Esophagus mucosa (tissue), 1 donor: ENCODE measurements around the gene SH2D4B. TPM values are rescaled to one million over a fixed set of nuclear protein-coding genes. Genes with fewer than 3 reads are reported as not detected.

ENCODE experiments used
- ATAC-seq: fragments of 200-7000 bp; cut with Tn5 transposase; one replicate; pipeline ENCODE4 v1.9.1; 2020
- total RNA-seq: library from RNA; stranded (reverse); gene quantifications from one replicate; pipeline ENCODE4 v1.2.4, GENCODE V29; 2023
- donor health status: DM: yes; HTN: yes; CAD: no.

Gene SH2D4B
- total RNA-seq, 1 donor from 2014 or later: 0.04 TPM

DNA sequence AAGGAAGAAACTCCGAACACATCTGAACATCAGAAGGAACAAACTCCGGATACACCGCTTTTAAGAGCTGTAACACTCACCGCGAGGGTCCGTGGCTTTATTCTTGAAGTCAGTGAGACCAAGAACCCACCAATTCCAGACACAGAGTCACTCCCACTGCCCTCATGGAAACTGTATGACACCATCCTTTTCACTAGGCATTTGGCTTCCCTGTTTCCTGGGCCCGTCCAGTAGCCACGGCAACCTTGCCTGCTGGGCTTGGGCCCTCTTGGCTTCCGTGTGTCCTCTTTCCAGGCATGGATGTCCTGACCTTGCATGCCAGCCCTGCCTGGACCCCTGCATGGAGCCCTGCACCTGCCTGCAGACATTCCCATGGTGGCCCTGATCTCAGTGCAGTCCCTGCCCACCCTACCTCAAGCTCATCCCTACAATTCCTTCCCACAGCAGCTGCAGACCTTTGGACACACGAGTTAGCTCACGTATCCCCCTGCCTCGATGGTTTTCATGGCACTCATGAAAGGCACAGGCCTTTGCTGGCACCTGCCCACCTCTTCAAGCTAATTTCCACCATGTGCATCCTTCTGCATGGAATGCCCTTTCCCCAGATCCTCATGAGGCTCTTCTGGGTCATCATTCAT lies 6.7 kb downstream of the SH2D4B start:
- no peak for ATAC-seq

DNA sequence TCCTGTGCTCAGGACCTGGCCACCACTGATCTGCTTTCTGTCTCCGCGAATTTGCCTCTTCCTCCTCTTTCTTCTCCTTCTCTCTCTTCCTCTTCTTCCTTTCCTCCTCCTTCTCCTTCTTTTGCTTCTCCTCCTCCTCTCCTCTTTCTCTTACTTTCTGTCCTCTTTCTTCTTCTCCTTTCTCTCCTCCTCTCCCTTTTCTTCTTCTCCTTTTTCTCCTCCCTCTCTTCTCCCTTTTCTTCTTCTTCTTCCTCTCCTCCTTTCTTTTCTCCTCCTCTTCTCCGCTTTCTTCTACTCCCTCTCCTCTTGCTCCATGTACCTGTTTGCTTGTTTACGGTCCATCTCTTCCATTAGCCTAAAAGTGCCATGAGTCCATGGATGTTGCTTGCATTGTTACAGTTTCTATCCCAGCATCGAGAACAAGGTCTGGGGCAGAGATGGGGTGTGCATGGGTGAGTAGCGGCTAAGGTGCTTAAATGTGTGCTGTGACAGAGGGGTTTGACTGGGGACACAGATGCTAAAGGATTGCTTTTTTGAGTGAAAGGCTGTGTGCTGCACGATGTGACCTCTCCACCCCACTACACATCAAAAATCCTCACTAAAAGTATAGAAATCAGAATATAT lies 7.7 kb downstream of the SH2D4B start:
- no peak for ATAC-seq

DNA sequence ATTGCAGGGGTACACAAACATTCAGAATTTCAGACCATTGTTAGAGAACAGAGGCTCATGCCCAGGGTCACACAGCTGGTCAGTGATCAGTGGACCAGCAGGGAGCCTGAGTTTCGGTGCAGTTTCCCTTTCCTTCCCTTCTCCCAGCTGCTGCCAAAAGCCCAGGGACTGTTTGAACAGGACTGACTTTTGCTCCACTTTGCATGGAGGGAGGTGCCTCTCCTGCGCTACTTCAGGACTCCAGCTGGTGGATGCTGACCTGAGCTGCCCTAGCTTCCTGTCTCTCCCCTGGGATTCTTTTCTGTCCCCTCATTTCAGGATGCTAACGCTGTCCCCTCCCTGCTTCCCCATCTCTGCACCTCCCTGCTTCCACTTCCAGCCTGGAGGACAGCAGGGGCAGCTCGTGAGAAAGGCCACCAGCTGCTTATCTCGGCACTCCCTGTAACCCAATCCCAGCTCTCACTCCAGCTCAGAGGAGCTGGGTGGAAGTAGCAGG lies 14.5 kb downstream of the SH2D4B start:
- peak; percentile 23 for ATAC-seq

DNA sequence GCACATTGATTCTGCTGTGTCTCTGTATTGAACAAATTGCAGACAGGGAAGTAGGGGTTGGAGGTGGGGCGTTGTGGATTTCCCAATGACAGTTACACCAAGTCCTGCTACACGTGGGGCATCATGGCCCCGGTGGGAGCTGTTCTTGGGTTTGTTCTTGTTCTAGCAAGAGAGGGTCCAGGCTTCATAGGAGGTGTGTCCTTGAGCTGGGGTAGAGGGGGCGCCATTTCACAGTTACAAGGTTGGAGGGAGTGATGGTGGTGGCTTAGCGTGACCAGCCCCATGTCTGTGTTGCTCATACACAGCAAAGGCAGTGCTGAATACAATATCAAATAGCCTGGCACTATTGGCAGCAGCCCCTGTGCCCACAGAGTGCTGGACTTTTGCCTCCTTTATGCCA lies 15.7 kb downstream of the SH2D4B start:
- no peak for ATAC-seq

DNA sequence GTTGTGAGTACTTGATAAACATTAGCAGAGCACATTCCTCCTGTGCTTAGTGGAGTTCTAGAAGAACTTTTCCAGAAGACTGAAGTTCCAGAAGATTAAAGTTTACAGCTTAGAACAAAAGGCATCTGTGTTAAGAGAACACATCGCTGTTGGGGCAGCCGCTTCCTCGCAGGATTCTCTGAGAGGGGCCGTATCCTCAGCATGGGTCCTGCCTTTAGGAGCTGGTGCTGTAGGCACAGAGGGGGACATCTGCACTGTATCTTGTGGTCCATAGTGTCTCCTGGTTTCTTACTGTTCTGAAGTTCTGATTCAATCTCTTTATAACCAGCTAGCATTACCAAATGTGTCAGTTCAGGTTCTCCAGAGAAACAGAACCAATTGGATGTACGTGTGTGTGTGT lies 16.3 kb downstream of the SH2D4B start:
- ATAC-seq: no peak

DNA sequence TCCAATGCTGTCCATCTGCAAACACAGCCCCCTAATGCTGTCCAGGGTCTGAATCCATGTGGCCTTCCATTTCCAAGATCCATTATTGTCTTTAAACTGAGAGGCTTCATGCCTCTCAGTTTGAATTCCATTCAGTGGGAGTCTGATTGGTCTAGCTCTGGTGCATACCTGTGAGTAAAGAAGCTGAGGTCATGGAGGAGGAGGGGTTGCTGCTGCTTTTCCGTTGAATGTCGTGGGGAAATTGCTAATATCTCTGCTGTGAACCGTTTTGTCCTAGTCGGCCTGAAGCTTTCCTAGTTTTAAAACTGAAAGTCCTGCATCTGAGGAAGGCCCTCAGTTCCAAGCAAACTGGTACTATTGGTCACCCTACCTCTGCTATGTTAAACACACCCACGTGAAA lies 17.7 kb downstream of the SH2D4B start:
- ATAC-seq: no peak

DNA sequence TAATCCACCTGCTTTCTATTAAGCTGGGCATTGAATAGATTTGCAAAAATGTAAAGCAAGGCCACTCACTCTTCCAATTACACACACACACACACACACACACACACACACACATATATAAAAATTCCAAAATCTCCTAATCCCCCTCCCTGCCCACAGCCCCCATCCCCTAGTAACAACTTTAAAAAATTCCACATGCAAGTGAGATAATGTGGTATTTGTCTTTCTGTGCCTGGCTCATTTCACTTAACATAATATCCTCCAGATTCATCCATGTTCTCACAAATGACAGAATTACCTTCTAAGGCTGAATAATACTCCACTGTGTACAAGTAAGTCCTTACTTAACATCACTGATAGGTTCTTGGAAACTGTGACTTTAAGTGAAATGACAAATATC lies 24.2 kb downstream of the SH2D4B start:
- ATAC-seq: no peak

DNA sequence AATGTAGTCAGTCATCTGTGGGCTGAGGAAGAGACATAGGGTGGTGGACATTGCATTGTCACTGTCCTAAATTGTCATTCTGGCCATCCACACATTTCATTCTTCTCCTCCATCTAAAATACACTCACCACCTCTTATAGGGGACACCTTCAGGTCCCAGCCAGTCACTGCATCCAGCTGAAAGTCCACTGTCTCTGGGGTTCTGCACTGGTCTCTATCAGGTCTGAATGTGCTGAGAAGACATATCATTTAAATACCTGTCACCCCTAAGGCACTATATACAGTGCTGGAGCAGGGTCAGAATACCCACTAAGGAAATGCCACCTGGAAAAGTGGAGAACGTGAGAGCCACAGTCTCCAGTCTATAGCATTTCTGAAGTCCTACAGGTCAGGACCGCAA lies 29.6 kb downstream of the SH2D4B start:
- no peak for ATAC-seq

DNA sequence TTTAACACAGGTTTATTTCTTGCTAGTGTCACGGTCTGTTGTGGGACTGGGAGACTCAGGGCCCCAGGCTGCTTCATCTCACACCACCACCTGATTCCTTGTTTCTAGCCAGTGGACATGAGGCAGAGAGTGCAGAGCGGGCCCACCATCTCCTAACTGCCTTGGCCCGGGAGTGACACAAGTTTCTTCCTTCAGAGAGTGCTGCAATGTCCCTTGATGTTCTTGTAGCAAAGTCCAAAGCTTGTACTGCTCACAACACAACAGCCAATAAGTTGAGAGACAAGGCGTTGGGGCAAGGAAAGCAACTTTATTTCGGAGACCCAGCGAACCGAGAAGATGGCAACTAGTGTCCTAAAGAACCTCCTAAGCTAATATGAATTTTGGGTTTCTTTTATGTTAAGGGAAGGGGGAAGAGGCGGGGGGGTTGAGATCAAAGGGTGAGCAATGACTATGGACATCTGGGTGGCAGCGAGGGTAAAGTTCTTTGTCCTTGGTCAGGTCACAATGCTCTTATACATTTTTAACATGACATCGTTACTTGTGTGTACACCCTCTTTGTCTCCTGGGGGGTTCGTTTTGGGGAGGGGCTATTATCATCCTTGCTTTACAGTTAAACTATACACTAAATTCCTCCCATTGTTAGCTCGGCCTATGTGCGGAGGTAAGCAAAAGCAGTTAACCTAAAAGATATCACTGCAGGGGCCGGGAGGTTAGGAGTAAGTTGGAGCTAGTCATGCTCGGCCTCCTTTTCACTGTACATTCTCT lies 31.6 kb downstream of the SH2D4B start:
- no peak for ATAC-seq

DNA sequence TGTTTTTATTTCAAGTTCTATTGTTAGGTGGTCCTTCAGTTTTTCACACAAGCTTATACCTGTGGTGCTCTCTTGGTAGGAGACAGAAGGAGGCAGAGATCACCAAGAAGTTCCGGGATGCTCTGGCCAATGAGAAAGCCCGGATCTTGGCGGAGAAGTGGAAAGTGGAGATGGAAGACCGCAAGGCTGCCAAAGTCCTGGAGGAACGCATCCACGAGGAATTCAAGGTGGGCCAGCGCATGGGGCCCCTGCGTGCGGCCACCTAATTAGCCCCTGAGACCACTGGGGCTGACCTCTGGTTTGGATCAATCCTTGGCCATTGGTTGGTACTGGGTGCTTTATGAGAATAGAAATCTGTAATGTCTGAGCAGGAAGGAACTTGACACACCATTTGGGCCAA lies 33.6 kb downstream of the SH2D4B start:
- no peak for ATAC-seq

DNA sequence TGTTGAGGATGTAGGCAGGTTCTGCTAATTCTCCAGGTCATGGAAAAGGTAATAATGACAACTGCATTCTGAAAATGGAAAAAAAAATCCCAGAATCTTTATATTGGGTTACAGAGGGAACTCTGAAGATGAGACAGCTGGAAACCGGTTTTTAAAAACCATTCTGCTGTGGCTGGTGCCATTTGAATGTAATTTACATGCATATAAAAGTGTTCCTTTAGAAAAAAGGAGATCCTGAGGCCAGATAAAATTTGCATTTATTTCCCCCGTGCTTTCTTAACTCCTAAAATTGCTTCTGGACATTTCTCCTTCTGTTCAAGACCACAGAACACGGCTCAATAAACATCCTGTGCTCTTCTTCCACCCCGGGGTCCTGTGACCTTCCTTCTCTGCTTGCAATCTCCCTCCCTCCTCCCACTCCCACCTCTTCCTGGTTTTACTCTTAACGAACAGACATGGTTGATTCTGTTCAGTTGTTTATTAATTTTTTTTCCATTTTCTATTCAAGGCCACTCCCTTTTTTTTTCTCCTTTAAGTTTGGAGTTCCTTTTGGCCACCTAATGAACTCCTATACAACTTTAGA lies 41.6 kb downstream of the SH2D4B start:
- no peak for ATAC-seq

DNA sequence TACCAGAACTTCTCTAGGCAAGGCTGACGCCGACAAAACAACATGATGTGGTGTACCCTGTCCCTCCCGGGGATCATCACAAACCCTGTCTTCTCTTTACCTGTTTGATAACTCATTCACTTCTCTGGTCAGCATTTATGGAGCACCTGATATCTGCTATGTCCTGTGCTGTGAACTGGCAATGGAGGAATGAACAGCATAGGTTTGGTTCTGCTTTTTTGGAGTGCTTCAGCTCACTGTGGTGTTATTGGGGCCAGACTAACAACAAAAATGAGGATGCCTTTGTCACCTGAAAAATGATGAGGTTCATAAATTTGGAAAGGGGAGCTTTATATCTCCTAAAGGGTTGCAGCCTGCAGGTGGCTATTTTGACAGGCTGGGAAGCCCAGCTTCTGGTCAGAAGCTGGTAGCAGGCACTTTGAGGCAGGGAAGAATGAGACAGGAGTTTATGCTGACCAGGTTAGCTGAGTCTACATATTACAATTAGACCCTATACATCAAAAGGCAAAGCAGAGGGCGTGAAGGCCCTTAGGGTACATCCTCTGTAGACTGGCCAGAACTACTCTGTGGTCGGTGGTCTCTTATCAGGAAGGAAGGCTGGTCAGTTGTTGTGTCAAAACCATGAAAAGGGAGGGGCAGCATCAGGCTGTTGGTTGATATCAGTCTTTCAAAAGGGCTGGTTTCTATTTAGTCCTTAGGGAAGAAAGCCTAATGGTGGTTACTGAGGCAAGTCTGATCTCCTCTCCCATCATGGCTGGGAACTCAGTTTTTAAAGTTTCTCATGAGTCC lies 42.3 kb downstream of the SH2D4B start:
- no peak for ATAC-seq

DNA sequence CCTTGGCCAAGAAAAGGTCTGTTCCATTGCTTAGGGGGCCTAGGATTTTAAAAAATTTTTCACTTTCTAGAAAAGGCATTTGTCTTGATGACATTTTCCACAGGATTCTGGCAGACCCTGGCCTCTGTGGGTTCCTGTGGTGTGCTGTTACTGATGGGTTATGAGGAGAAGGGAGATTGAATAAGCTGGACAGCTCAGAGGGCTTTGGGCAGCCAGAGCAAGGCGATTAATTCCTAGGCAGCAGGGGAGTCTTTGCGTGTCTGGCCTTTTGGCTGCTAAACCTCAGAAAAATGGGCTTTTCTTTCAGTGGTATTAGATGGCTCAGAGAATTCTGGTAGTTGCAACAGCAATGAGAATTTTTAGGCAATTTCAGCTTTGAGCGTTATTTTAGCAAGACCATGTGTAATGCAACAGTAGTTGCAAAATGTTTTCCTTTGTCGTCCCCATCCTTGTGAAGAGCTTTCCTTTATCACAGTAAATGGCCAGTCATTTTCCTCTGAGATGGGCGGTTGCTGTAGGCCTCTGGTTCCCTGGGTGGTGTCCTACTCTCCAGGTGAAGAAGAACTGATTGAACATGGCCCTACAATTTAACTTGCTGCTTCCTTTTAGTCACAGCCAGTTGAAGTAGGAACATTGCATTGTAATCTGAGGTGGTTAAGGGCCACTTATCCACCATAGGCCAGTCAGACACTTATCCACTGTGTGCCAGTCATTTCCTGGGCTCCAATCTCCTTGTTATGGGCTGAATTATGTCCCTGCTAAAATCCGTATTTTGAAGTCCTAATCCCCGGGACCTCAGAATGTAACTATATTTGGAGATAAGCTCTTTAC lies 43.2 kb downstream of the SH2D4B start:
- ATAC-seq: no peak

DNA sequence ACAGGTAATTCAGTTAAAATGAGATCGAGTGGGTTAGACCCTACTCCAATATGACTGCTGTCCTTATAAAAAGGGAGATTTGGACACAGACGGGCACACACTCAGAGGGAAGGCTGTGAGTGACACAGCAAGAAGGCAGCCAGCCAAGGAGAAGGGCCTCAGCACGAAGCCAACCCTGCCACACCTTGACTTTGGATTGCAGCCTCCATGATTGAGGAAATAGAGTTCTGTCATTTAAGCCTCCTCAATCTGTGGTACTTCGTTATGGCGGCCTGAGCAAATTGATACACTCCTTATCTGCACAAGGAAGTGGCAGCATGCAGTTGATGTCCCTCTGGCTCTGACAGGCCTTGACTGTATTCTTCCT lies 43.8 kb downstream of the SH2D4B start:
- ATAC-seq: no peak

DNA sequence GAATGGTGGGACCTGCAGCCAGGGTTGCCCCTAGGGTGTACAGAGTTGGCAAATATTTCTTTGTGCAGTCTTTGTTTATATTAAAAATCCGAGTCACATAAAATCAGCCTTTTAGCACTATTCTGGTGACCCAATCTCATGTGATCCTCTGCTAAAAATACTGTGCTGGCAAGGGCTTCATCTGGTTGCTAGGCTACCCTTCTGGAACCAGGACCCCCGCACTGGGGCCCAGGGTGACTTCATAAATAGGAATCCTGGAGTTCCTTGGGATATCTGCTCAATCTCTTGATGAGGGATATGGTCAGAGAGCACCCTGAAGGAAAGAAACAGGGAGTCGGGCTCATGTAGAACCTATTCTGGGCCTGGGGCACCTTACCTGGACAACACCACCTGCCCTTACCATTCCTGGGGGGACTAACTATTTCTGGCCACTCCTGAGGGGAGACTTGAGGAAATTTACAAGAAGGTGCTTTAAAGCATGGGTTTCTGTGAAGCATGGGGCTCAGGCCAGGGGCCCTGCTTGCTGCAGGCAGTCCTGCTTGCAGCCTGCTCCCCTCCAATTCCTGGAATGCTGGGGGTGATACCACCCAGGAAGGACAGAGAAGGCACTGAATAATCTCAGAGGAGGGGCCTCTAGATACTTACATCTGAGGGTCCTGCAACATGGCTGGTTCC lies 44.7 kb downstream of the SH2D4B start:
- ATAC-seq: no peak

DNA sequence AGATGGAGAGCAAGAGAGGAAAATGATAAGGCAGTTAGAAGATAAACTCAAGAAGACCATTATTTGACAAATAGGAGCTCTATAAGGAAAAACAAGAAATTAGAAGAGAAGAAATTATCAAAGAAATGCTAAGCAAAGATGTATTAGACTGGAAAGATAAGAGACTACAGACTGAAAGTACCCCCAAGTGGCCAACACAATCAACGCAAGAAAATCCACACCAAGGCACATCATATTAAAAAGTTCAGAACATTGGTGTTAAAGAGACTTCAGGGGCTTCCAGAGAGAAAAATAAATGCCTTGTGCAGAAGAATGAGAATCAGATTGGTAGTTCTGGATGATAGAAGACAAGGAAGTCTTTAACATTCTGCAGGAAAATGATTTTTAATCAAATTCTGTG lies 46.0 kb downstream of the SH2D4B start:
- no peak for ATAC-seq

DNA sequence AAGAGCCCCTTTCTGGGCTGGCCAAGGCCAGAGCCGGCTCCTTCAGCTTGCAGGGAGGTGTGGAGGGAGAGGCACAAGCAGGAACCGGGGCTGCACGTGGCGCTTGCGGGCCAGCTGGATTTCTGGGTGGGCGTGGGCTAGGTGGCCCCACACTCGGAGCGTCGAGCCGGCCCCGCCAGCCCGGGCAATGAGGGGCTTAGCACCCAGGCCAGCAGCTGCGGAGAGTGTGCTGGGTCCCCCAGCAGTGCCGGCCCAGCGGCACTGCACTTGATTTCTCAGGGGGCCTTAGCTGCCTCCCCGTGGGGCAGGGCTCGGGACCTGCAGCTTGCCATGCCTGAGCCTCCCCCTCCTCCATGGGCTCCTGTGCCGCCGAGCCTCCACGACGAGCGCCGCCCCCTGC lies 48.1 kb downstream of the SH2D4B start:
- ATAC-seq: no peak

DNA sequence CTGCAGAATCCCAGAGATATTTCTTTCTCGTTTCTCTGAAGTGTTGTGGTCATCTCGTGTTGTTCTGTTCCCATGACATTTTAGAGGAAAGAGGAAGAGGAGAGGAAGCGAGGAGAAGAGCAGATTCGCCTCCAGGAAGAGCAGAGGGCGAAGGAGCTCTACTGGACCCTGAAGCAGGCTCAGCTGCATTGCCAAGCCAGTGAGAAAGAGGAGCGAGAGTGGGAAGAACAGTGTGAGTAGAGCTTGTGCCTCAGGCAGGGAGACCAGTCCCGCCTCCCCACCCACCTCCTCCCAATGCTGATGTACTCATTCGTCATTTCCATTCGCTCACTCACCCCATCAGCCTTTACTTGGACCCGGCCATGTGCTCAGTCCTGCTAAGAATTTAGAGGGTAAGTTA lies 50.8 kb downstream of the SH2D4B start:
- ATAC-seq: no peak

DNA sequence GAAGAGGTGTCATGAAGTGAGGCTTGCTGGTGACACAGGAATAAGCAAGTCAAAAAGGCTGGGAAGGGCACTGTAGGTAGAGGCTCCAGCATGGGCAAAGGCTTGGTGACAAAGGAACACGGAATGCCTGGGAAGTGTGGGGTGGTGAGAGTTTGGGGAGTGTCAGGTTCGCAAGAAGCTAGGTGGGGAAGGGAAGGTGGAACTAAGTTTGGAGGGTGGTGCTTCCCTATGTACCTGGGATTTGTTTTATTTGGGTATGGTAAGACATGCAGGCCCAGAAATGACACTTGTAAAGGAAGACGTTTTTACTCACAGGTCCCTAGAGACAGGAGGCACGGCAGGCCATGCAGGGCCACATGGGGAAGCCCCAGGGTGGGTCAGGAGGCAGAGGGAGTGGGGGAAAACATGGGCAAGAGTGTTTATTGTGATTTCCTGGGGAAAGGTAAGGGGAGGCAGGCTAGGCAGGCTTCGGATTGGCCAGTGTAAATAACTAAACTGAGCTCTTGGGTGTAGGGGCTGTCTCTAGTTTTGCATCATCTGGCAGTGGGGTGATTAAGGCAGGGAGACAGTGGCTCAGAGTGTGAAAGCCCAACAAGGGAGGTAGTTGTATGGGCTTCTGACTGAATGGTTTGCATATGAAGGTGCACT lies 52.1 kb downstream of the SH2D4B start:
- ATAC-seq: no peak

DNA sequence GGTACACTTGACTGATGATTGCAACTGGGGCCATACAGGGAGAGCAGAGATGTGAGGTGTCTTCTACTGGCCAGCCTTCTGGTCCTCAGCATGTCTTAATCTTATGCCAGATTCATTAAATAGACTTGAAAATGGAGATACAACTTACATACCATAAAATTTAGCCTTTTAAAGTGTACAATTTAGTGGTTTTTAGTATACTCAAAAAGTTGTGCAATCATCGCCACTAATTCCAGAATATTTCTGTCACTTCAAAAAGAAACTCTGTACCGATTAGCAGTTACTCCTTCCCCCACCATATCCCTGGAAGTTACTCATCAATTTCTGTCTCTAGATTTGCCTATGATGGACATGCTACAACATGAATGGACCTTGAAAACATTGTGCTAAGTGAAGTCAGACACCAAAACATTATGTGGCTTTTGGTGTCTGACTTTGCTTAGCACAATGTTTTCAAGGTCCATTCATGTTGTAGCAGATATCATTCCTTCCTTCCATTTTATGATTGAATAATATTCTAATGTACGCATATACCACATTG lies 53.0 kb downstream of the SH2D4B start:
- ATAC-seq: no peak
